GM18951 (cell line): ENCODE measurements around the gene USP17L22.
"Not testable (repeated sequence)": the region's sequence is repeated elsewhere in the genome, so short reads cannot be mapped to it uniquely, and the experiment has no call there.

Source experiments
- in situ Hi-C: fragments of 300-500 bp; cut with MboI; formaldehyde crosslinking; loops from one replicate; pipeline ENCODE4 v1.12.0; 2022; ENCODE audit warnings: low sequenced_read_pairs, mixed read lengths, inconsistent platforms; ENCODE audit not compliant: unreplicated experiment

Gene USP17L22, protein sequence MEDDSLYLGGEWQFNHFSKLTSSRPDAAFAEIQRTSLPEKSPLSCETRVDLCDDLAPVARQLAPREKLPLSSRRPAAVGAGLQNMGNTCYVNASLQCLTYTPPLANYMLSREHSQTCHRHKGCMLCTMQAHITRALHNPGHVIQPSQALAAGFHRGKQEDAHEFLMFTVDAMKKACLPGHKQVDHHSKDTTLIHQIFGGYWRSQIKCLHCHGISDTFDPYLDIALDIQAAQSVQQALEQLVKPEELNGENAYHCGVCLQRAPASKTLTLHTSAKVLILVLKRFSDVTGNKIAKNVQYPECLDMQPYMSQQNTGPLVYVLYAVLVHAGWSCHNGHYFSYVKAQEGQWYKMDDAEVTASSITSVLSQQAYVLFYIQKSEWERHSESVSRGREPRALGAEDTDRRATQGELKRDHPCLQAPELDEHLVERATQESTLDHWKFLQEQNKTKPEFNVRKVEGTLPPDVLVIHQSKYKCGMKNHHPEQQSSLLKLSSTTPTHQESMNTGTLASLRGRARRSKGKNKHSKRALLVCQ

DNA sequence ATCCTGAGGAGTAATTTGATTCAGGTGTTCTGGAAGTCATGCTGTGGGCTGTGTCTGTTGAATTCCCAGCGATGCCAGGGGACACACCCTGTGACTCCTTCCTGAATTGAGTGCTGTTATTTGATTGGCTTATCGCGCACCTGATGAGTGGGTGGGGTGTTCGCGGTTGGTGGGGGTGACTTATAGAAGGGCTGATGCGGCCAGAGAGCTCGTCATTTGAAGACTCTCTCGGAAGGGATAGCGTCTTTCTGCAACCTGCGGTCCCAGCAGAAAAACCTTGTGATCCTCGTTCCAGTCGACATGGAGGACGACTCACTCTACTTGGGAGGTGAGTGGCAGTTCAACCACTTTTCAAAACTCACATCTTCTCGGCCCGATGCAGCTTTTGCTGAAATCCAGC, at the start of gene USP17L22:
TSS of gene USP17L22 (plus strand) at position 301 of the 400 bp plus-strand sequence. CDS start at position 301, 0 bp downstream.
- in situ Hi-C loops = loop anchor here (25.0 kb wide), 2 partner anchors 120 to 130 kb away; no protein-coding TSS in a partner anchor

DNA sequence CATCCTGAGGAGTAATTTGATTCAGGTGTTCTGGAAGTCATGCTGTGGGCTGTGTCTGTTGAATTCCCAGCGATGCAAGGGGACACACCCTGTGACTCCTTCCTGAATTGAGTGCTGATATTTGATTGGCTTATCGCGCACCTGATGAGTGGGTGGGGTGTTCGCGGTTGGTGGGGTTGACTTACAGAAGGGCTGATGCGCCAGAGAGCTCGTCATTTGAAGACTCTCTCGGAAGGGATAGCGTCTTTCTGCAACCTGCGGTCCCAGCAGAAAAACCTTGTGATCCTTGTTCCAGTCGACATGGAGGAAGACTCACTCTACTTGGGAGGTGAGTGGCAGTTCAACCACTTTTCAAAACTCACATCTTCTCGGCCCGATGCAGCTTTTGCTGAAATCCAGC, 47.6 kb upstream of the USP17L22 start, which contains the start of gene USP17L12:
TSS of gene USP17L12 (plus strand) at position 301 of the 400 bp plus-strand sequence. CDS start at position 301, 0 bp downstream.
- in situ Hi-C loops = not testable (repeated sequence)

DNA sequence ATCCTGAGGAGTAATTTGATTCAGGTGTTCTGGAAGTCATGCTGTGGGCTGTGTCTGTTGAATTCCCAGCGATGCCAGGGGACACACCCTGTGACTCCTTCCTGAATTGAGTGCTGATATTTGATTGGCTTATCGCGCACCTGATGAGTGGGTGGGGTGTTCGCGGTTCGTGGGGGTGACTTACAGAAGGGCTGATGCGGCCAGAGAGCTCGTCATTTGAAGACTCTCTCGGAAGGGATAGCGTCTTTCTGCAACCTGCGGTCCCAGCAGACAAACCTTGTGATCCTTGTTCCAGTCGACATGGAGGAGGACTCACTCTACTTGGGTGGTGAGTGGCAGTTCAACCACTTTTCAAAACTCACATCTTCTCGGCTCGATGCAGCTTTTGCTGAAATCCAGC, 42.8 kb upstream of the USP17L22 start, which contains the start of gene USP17L13:
TSS of gene USP17L13 (plus strand) at position 301 of the 400 bp plus-strand sequence. CDS start at position 301, 0 bp downstream.
- in situ Hi-C loops = not testable (repeated sequence)

DNA sequence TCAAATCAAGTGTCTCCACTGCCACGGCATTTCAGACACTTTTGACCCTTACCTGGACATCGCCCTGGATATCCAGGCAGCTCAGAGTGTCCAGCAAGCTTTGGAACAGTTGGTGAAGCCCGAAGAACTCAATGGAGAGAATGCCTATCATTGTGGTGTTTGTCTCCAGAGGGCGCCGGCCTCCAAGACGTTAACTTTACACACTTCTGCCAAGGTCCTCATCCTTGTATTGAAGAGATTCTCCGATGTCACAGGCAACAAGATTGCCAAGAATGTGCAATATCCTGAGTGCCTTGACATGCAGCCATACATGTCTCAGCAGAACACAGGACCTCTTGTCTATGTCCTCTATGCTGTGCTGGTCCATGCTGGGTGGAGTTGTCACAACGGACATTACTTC, 37.2 kb upstream of the USP17L22 start:
- in situ Hi-C loops = not testable (repeated sequence)

DNA sequence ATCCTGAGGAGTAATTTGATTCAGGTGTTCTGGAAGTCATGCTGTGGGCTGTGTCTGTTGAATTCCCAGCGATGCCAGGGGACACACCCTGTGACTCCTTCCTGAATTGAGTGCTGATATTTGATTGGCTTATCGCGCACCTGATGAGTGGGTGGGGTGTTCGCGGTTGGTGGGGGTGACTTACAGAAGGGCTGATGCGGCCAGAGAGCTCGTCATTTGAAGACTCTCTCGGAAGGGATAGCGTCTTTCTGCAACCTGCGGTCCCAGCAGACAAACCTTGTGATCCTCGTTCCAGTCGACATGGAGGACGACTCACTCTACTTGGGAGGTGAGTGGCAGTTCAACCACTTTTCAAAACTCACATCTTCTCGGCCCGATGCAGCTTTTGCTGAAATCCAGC, 33.3 kb upstream of the USP17L22 start, which contains the start of gene USP17L15:
TSS of gene USP17L15 (plus strand) at position 301 of the 400 bp plus-strand sequence. CDS start at position 301, 0 bp downstream.
- in situ Hi-C loops = not testable (repeated sequence)

DNA sequence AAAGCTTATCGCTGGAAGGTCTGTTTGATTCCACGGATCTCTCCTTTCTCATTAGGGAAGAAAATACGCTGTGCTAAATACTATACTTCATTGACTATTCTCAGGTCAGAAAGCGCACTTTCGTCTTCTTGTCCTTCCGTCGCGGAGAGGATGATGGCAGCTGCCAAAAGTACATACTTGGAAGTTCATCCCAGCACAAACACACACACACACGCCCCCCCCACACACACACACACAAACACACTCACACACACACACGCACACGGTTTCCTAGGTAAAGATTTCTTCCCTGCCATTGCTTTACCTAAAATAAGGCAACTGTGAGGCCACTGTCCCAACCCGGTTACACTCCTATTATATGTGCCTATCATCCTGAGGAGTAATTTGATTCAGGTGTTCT, 29.0 kb upstream of the USP17L22 start:
- in situ Hi-C loops = not testable (repeated sequence)

DNA sequence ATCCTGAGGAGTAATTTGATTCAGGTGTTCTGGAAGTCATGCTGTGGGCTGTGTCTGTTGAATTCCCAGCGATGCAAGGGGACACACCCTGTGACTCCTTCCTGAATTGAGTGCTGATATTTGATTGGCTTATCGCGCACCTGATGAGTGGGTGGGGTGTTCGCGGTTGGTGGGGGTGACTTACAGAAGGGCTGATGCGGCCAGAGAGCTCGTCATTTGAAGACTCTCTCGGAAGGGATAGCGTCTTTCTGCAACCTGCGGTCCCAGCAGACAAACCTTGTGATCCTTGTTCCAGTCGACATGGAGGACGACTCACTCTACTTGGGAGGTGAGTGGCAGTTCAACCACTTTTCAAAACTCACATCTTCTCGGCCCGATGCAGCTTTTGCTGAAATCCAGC, 23.8 kb upstream of the USP17L22 start, which contains the start of gene USP17L17:
TSS of gene USP17L17 (plus strand) at position 301 of the 400 bp plus-strand sequence. CDS start at position 301, 0 bp downstream.
- in situ Hi-C loops = not testable (repeated sequence)

DNA sequence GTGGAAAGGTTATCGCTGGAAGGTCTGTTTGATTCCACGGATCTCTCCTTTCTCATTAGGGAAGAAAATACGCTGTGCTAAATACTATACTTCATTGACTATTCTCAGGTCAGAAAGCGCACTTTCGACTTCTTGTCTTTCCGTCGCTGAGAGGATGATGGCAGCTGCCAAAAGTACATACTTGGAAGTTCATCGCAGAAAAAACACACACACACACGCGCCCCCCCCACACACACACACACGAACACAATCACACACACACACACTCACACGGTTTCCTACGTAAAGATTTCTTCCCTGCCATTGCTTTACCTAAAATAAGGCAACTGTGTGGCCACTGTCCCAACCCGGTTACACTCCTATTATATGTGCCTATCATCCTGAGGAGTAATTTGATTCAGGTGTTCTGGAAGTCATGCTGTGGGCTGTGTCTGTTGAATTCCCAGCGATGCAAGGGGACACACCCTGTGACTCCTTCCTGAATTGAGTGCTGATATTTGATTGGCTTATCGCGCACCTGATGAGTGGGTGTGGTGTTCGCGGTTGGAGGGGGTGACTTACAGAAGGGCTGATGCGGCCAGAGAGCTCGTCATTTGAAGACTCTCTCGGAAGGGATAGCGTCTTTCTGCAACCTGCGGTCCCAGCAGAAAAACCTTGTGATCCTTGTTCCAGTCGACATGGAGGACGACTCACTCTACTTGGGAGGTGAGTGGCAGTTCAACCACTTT, 19.3 kb upstream of the USP17L22 start, which contains the start of gene USP17L18:
TSS of gene USP17L18 (plus strand) at position 678 of the 728 bp plus-strand sequence. CDS start at position 678, 0 bp downstream.
- in situ Hi-C loops = not testable (repeated sequence)

DNA sequence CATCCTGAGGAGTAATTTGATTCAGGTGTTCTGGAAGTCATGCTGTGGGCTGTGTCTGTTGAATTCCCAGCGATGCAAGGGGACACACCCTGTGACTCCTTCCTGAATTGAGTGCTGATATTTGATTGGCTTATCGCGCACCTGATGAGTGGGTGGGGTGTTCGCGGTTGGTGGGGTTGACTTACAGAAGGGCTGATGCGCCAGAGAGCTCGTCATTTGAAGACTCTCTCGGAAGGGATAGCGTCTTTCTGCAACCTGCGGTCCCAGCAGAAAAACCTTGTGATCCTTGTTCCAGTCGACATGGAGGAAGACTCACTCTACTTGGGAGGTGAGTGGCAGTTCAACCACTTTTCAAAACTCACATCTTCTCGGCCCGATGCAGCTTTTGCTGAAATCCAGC, 14.3 kb upstream of the USP17L22 start, which contains the start of gene USP17L19:
TSS of gene USP17L19 (plus strand) at position 301 of the 400 bp plus-strand sequence. CDS start at position 301, 0 bp downstream.
- in situ Hi-C loops = loop anchor here (25.0 kb wide), 2 partner anchors 116 to 134 kb away; no protein-coding TSS in a partner anchor

DNA sequence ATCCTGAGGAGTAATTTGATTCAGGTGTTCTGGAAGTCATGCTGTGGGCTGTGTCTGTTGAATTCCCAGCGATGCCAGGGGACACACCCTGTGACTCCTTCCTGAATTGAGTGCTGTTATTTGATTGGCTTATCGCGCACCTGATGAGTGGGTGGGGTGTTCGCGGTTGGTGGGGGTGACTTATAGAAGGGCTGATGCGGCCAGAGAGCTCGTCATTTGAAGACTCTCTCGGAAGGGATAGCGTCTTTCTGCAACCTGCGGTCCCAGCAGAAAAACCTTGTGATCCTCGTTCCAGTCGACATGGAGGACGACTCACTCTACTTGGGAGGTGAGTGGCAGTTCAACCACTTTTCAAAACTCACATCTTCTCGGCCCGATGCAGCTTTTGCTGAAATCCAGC, 9.6 kb upstream of the USP17L22 start, which contains the start of gene USP17L20:
TSS of gene USP17L20 (plus strand) at position 301 of the 400 bp plus-strand sequence. CDS start at position 301, 0 bp downstream.
- in situ Hi-C loops = loop anchor here (25.0 kb wide), 2 partner anchors 121 to 129 kb away; no protein-coding TSS in a partner anchor

DNA sequence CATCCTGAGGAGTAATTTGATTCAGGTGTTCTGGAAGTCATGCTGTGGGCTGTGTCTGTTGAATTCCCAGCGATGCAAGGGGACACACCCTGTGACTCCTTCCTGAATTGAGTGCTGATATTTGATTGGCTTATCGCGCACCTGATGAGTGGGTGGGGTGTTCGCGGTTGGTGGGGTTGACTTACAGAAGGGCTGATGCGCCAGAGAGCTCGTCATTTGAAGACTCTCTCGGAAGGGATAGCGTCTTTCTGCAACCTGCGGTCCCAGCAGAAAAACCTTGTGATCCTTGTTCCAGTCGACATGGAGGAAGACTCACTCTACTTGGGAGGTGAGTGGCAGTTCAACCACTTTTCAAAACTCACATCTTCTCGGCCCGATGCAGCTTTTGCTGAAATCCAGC, 4.8 kb upstream of the USP17L22 start, which contains the start of gene USP17L21:
TSS of gene USP17L21 (plus strand) at position 301 of the 400 bp plus-strand sequence. CDS start at position 301, 0 bp downstream.
- in situ Hi-C loops = loop anchor here (25.0 kb wide), 2 partner anchors 125 kb away; no protein-coding TSS in a partner anchor

DNA sequence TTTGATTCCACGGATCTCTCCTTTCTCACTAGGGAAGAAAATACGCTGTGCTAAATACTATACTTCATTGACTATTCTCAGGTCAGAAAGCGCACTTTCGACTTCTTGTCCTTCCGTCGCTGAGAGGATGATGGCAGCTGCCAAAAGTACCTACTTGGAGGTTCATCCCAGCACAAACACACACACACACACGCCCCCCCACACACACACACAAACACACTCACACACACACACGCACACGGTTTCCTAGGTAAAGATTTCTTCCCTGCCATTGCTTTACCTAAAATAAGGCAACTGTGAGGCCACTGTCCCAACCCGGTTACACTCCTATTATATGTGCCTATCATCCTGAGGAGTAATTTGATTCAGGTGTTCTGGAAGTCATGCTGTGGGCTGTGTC, 4.3 kb downstream of the USP17L22 start:
- in situ Hi-C loops = loop anchor here (25.0 kb wide), 2 partner anchors 116 to 134 kb away; no protein-coding TSS in a partner anchor
